DMS114 treated with DMSO at 0.1 percent for 48 hours (cell line): ENCODE results near the gene ATP5F1A.
"Not testable (repeated sequence)": the region's sequence is repeated elsewhere in the genome, so short reads cannot be mapped to it uniquely, and the experiment has no call there.

Source experiments
- DNase-seq: peaks from one replicate; lab custom pipeline; 2025; ENCODE audit not compliant: unreplicated experiment; lab: John Stamatoyannopoulos, UW

Gene ATP5F1A

GRCh38 chr18:46048641-46049040 is 49.5 kb downstream of the ATP5F1A start:
- DNase-seq = no peak

- not testable (repeated sequence) for DNase-seq
Measured at GRCh38 chr18:46047369-46047768, 50.7 kb downstream of the ATP5F1A start.

GRCh38 chr18:46046688-46047087 is 51.4 kb downstream of the ATP5F1A start:
- DNase-seq = no peak

GRCh38 chr18:46046126-46046525 is 52.0 kb downstream of the ATP5F1A start:
- no peak for DNase-seq

- no peak for DNase-seq
Measured at GRCh38 chr18:46042571-46043123, 55.4 kb downstream of the ATP5F1A start.

- DNase-seq = no peak
Measured at GRCh38 chr18:46040747-46041104, 57.4 kb downstream of the ATP5F1A start.

- no peak for DNase-seq
Measured at GRCh38 chr18:46040033-46040746, 57.9 kb downstream of the ATP5F1A start.

- DNase-seq = no peak
Measured at GRCh38 chr18:46037512-46038305, 60.4 kb downstream of the ATP5F1A start.

GRCh38 chr18:46035696-46036680 is 62.1 kb downstream of the ATP5F1A start:
- DNase-seq = no peak

GRCh38 chr18:46034230-46034629 is 63.9 kb downstream of the ATP5F1A start:
- DNase-seq = no peak

- no peak for DNase-seq
Measured at GRCh38 chr18:46031741-46032140, 66.4 kb downstream of the ATP5F1A start.
